CD4-positive, alpha-beta T cell (primary cell): Measurements from ENCODE around the gene SPINK1. TPM values are rescaled to one million over a fixed set of nuclear protein-coding genes. Genes with fewer than 3 reads are reported as not detected.

Source experiments
- ATAC-seq: fragments of 200-7000 bp; cut with Tn5 transposase; one replicate; pipeline ENCODE4 v1.10.0; 2022; ENCODE audit warnings: mild to moderate bottlenecking; ENCODE audit not compliant: poor library complexity
- CTCF ChIA-PET: fragments of 350-600 bp; sonication (Branson Sonifier 250); formaldehyde crosslinking; loops from one replicate; lab custom pipeline; 2021; ENCODE audit warnings: antibody characterized with exemption, inconsistent platforms; lab: Charles Lee
- POLR2A ChIA-PET: fragments of 350-600 bp; sonication (Branson Sonifier 250); formaldehyde crosslinking; loops from one replicate; lab custom pipeline; 2021; ENCODE audit warnings: antibody characterized with exemption, inconsistent platforms; lab: Charles Lee
- DNase-seq, 14 experiments: peaks; one replicate each; pipeline ENCODE4 v3.0.0-alpha.2; 2013 to 2020; ENCODE audit warnings: mixed read lengths in 2 of 14
- H3K27ac ChIP-seq, 2 donors: one replicate each; pipeline versions ENCODE4 v1.5.1 to v1.7.0; 2013; ENCODE audit warnings: low read length in 2 of 2, low read depth in 1 of 2, mild to moderate bottlenecking in 1 of 2
- H3K27me3 ChIP-seq, 2 experiments: 1 replicate in 1 of 2; 2 replicates in 1 of 2; pipeline versions ENCODE4 v1.6.1 to v1.7.0; 2013; ENCODE audit warnings: low read length in 2 of 2, control low read depth in 1 of 2, mild to moderate bottlenecking in 1 of 2, moderate library complexity in 1 of 2; ENCODE audit not compliant: insufficient read depth in 2 of 2, control insufficient read depth in 1 of 2
- H3K36me3 ChIP-seq: one replicate; pipeline ENCODE4 v1.6.1; 2013; ENCODE audit warnings: low read length, control low read depth; ENCODE audit not compliant: insufficient read depth
- H3K4me1 ChIP-seq: one replicate; pipeline ENCODE4 v1.6.1; 2013; ENCODE audit warnings: low read length, control low read depth; ENCODE audit not compliant: insufficient read depth
- H3K4me3 ChIP-seq: one replicate; pipeline ENCODE4 v1.5.1; 2013; ENCODE audit warnings: mild to moderate bottlenecking, low read length, moderate library complexity
- H3K9me3 ChIP-seq, 2 experiments: 1 replicate in 1 of 2; 2 replicates in 1 of 2; pipeline versions ENCODE4 v1.6.1 to v1.7.0; 2013; ENCODE audit warnings: low read length in 2 of 2, mild to moderate bottlenecking in 2 of 2, control low read depth in 1 of 2, moderate library complexity in 1 of 2; ENCODE audit not compliant: control insufficient read depth in 1 of 2, insufficient read depth in 1 of 2
- H3K27ac Mint-ChIP-seq: one replicate; pipeline ENCODE4 v1.8.0; 2020; ENCODE audit warnings: mixed read lengths
- H3K27me3 Mint-ChIP-seq: one replicate; pipeline ENCODE4 v1.8.0; 2021; ENCODE audit warnings: mixed read lengths
- H3K36me3 Mint-ChIP-seq: one replicate; pipeline ENCODE4 v1.8.0; 2021; ENCODE audit warnings: low read depth, mixed read lengths
- H3K4me1 Mint-ChIP-seq: one replicate; pipeline ENCODE4 v1.8.0; 2021; ENCODE audit warnings: low read depth, mixed read lengths
- H3K4me3 Mint-ChIP-seq: one replicate; pipeline ENCODE4 v1.8.0; 2020; ENCODE audit warnings: mild to moderate bottlenecking, mixed read lengths
- H3K9me3 Mint-ChIP-seq: one replicate; pipeline ENCODE4 v1.8.0; 2020; ENCODE audit warnings: mixed read lengths
- intact Hi-C, 2 experiments: fragments of 100-400 bp; cut with DNase I in 1 of 2; cut with micrococcal nuclease in 1 of 2; formaldehyde crosslinking; loops; one replicate each; pipeline versions ENCODE4 v1.15.1 to v1.9.0; 2023 to 2025; cut with DNase I, micrococcal nuclease
- polyA plus RNA-seq, 2 donors: library from polyadenylated mRNA; unstranded; fragments of 120-200 nt; gene quantifications; one replicate each; pipeline ENCODE4 v1.2.1, GENCODE V29; 2013
- total RNA-seq, 174 experiments: library from RNA in 2 of 174; stranded (reverse) in 2 of 174; gene quantifications; one replicate each; pipeline ENCODE4 v1.2.3 and lab custom pipeline; 2021 to 2026
- TF ChIP-seq, protein P1 (sequence below): fragments of 200-600 bp; IDR thresholded peaks from one replicate; pipeline ENCODE4 v1.8.0; 2022; ENCODE audit warnings: antibody characterized with exemption, mild to moderate bottlenecking

The SPINK1 gene, protein sequence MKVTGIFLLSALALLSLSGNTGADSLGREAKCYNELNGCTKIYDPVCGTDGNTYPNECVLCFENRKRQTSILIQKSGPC
- total RNA-seq (not detected), total RNA-seq (lab: John Stamatoyannopoulos, UW) (0 to 2.7 (median 0.06) reads per million in 172 experiments)
- polyA plus RNA-seq (2013, experiment 1 of 2) = not detected
- not detected for polyA plus RNA-seq (2013, experiment 2 of 2)

DNA sequence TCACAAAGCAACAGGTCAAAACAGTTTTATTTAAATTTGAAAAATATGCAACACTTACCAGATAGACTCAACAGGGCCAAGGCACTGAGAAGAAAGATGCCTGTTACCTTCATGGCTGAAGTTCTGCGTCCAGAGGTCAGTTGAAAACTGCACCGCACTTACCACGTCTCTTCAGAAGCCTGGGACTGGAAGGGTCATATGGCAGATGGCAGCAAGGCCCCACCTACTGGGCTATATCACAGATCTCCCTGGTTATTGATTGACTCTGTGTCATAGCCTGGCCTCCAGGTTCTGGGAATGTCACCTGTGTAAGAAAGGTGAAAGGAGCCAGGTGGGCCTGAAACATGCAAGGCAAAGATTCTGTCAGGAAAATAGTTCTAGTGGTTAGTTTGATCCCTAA, at the start of gene SPINK1:
TSS of gene SPINK1 (minus strand) at position 207 of the 400 bp plus-strand sequence. CDS start at position 113, 94 bp downstream.
- no peak for ATAC-seq
- CTCF ChIA-PET = no interaction called here
- H3K9me3 ChIP-seq = no peaks in the 10 kb centered on the region
- Mint-ChIP-seq H3K27me3 (peaks cover 5% of the 10 kb centered on the region), H3K36me3 (no peaks in the 10 kb centered on the region), H3K4me1 (no peaks in the 10 kb centered on the region), H3K4me3 (no peak within 1 kb of the TSS), H3K27ac (no peak within 1 kb of the TSS), H3K9me3 (no peaks in the 10 kb centered on the region)
- TF ChIP-seq, protein P1, sequence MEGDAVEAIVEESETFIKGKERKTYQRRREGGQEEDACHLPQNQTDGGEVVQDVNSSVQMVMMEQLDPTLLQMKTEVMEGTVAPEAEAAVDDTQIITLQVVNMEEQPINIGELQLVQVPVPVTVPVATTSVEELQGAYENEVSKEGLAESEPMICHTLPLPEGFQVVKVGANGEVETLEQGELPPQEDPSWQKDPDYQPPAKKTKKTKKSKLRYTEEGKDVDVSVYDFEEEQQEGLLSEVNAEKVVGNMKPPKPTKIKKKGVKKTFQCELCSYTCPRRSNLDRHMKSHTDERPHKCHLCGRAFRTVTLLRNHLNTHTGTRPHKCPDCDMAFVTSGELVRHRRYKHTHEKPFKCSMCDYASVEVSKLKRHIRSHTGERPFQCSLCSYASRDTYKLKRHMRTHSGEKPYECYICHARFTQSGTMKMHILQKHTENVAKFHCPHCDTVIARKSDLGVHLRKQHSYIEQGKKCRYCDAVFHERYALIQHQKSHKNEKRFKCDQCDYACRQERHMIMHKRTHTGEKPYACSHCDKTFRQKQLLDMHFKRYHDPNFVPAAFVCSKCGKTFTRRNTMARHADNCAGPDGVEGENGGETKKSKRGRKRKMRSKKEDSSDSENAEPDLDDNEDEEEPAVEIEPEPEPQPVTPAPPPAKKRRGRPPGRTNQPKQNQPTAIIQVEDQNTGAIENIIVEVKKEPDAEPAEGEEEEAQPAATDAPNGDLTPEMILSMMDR = no peak
- H3K27ac ChIP-seq = no peak within 1 kb of the TSS
- intact Hi-C loops = no loop called here
- H3K27me3 ChIP-seq = no peaks in the 10 kb centered on the region
- no peak within 1 kb of the TSS for H3K4me3 ChIP-seq
- POLR2A ChIA-PET = no interaction called here
- H3K36me3 ChIP-seq = no peaks in the 10 kb centered on the region
- DNase-seq = no peak
- no peaks in the 10 kb centered on the region for H3K4me1 ChIP-seq

DNA sequence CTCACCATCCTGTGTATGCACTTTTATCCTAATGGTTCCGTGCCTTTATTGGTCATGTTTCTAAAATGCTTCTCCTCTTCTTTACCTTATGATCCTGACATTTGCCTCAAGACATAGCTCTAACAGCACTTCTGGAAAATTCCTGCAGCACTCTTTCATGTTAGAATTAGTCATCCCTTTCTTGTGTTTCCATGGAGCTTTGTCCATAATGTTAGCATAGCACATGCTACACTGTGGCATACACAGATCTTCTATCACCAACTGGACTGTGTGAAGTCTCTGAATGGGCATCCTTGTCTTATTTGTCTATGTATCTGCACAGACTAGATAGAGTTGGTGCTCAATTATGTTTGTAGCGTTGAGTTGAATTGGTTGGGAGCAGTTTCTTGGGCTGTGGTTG, 49.0 kb upstream of the SPINK1 start:
- Histone ChIP-seq H3K36me3 (no peaks in the 10 kb centered on the region), H3K9me3 (no peaks in the 10 kb centered on the region), H3K27ac (no peak overlapping the region), H3K27me3 (no peaks in the 10 kb centered on the region), H3K4me1 (no peaks in the 10 kb centered on the region), H3K4me3 (no peak overlapping the region)
- peaks cover 14% of the 10 kb centered on the region for H3K27me3 Mint-ChIP-seq
- no peaks in the 10 kb centered on the region for H3K4me1 Mint-ChIP-seq
- H3K9me3 Mint-ChIP-seq = no peaks in the 10 kb centered on the region
- intact Hi-C loops = no loop called here
- CTCF ChIA-PET = no interaction called here
- no peak overlapping the region for H3K27ac Mint-ChIP-seq
- H3K4me3 Mint-ChIP-seq = no peak overlapping the region
- TF ChIP-seq, protein P1 = no peak
- no peak for ATAC-seq
- H3K36me3 Mint-ChIP-seq = no peaks in the 10 kb centered on the region
- no peak for DNase-seq
- POLR2A ChIA-PET = no interaction called here

DNA sequence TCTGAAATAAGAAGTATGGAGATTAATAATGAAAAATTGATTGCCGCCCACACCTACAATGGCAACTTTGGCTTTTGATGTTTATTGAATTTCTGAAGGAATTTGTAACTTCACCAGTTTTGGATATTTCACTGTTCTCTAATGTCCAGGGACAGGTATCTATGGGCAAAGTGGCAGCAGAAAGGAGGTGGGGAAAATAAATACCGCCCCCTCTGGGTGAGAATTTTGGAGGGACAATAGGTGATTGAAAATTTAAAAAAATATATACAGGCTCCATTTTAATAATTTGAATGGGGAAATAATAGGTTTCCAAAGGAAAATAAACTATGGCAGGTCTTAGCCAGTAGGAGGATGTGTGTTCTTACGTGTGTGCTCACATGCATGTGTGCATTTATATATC, 48.3 kb upstream of the SPINK1 start:
- Mint-ChIP-seq H3K27ac (no peak overlapping the region), H3K36me3 (no peaks in the 10 kb centered on the region), H3K4me3 (no peak overlapping the region), H3K27me3 (peaks cover 14% of the 10 kb centered on the region), H3K9me3 (no peaks in the 10 kb centered on the region), H3K4me1 (no peaks in the 10 kb centered on the region)
- no peak overlapping the region for H3K4me3 ChIP-seq
- ATAC-seq (no peak), DNase-seq (no peak)
- ChIA-PET CTCF (no interaction called here), POLR2A (no interaction called here)
- no peaks in the 10 kb centered on the region for H3K4me1 ChIP-seq
- no peaks in the 10 kb centered on the region for H3K27me3 ChIP-seq
- no peak overlapping the region for H3K27ac ChIP-seq
- TF ChIP-seq, protein P1 = no peak
- H3K9me3 ChIP-seq = no peaks in the 10 kb centered on the region
- intact Hi-C loops = no loop called here
- H3K36me3 ChIP-seq = no peaks in the 10 kb centered on the region
